ENCODE measurements around the gene MAST4. TPM values are rescaled to one million over a fixed set of nuclear protein-coding genes. Genes with fewer than 3 reads are reported as not detected.

MAST4 gene
- total RNA-seq, 2 experiments from 2014 or later, result 1.3 to 21.9 TPM

DNA sequence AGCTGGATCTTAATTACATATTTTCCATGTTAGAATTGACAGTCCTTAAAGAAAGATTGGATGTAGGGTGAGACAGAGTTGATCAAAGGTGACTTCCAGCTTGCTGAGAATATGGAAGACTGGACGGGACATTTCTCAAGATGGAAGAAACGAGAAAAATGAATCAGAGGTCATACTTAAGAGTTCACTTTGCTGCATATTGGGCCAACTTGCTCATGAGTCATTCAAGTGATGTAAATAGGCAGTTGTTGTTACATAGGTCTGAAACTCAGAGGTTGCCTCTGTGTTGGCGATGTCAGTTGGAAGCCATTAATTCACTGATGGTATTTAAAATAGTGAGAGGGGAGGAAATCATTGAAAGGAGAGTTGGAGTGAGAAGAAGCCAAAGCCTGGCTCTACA, 467.6 kb downstream of the MAST4 start:
- Histone ChIP-seq H3K79me2 (ENCODE audit: insufficient read depth, low read depth, low read length) (no peaks in the 10 kb centered on the region), H3K4me2 (ENCODE audit: low read length) (no peak overlapping the region), H3K36me3 (ENCODE audit: insufficient read depth, low read length) (no peaks in the 10 kb centered on the region), H3K9me2 (ENCODE audit: insufficient read depth, low read length) (no peaks in the 10 kb centered on the region), H2AFZ (ENCODE audit: low read length) (no peak overlapping the region), H4K20me1 (ENCODE audit: insufficient read depth, low read length) (no peaks in the 10 kb centered on the region; the same call in 1 of the 2 replicates), H3K9me3 (ENCODE audit: low read length) (no peaks in the 10 kb centered on the region), H3K4me3 (ENCODE audit: low read depth, low read length, poor library complexity, severe bottlenecking) (no peak overlapping the region), H3K27ac (ENCODE audit: low read depth, low read length, poor library complexity, severe bottlenecking) (no peak overlapping the region), H3K4me1 (ENCODE audit: insufficient read depth, low read length, poor library complexity, severe bottlenecking) (no peaks in the 10 kb centered on the region)
- no peak for DNase-seq (ENCODE audit: low spot score)
- intact Hi-C loops (cut with micrococcal nuclease; ENCODE audit: unreplicated experiment), result no loop called here
- no TSS peak for BruUV-seq (replicated peaks)
- TF ChIP-seq, protein P1, sequence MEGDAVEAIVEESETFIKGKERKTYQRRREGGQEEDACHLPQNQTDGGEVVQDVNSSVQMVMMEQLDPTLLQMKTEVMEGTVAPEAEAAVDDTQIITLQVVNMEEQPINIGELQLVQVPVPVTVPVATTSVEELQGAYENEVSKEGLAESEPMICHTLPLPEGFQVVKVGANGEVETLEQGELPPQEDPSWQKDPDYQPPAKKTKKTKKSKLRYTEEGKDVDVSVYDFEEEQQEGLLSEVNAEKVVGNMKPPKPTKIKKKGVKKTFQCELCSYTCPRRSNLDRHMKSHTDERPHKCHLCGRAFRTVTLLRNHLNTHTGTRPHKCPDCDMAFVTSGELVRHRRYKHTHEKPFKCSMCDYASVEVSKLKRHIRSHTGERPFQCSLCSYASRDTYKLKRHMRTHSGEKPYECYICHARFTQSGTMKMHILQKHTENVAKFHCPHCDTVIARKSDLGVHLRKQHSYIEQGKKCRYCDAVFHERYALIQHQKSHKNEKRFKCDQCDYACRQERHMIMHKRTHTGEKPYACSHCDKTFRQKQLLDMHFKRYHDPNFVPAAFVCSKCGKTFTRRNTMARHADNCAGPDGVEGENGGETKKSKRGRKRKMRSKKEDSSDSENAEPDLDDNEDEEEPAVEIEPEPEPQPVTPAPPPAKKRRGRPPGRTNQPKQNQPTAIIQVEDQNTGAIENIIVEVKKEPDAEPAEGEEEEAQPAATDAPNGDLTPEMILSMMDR (conservative IDR thresholded peaks at IDR 0.05; ENCODE audit: low read length), result no peak
- TF ChIP-seq EZH2phosphoT487 (IDR thresholded peaks at IDR 0.05; ENCODE audit: borderline replicate concordance, low read depth, low read length), result no peak
- ChIA-PET CTCF (ENCODE audit: unreplicated experiment) (no interaction called here), POLR2A (interaction anchor here (1.2 kb wide), 1 partner anchor 19 kb away, joined by 3 read pairs; no protein-coding TSS in a partner anchor)

DNA sequence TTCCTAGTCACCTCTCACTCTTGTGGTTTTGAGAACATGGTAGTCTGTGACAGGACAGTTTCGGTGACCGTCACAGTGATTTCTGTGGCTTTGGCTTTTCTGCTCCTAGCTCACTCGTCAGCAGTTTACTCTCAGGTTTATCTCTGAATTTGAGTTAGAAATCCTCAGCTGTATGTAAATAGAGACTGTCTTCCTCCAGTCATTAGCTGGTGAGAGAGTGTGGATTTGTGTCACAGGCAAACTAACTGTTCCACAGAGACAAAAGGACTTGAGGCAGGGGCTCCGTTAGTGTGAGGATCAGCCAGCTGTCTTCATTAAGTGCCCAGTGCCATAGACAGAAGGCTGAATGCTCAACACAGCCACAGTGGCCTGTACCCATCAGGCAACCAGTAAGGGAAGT, 469.0 kb downstream of the MAST4 start:
- ChIA-PET POLR2A (no interaction called here), CTCF (ENCODE audit: unreplicated experiment) (no interaction called here)
- Histone ChIP-seq H3K9me3 (ENCODE audit: low read length) (no peaks in the 10 kb centered on the region), H2AFZ (ENCODE audit: low read length) (no peak overlapping the region), H3K9me2 (ENCODE audit: insufficient read depth, low read length) (no peaks in the 10 kb centered on the region), H3K4me1 (ENCODE audit: insufficient read depth, low read length, poor library complexity, severe bottlenecking) (no peaks in the 10 kb centered on the region), H3K36me3 (ENCODE audit: insufficient read depth, low read length) (no peaks in the 10 kb centered on the region), H3K4me2 (ENCODE audit: low read length) (no peak overlapping the region), H4K20me1 (ENCODE audit: insufficient read depth, low read length) (no peaks in the 10 kb centered on the region), H3K27ac (ENCODE audit: low read depth, low read length, poor library complexity, severe bottlenecking) (no peak overlapping the region), H3K79me2 (ENCODE audit: insufficient read depth, low read depth, low read length) (no peaks in the 10 kb centered on the region), H3K4me3 (ENCODE audit: low read depth, low read length, poor library complexity, severe bottlenecking) (no peak overlapping the region)
- DNase-seq (ENCODE audit: low spot score), result no peak
- BruUV-seq (replicated peaks), result no TSS peak
- intact Hi-C loops (cut with micrococcal nuclease; ENCODE audit: unreplicated experiment), result no loop called here
- TF ChIP-seq, protein P1 (conservative IDR thresholded peaks at IDR 0.05; ENCODE audit: low read length), result no peak
- no peak for TF ChIP-seq EZH2phosphoT487 (IDR thresholded peaks at IDR 0.05; ENCODE audit: borderline replicate concordance, low read depth, low read length)

DNA sequence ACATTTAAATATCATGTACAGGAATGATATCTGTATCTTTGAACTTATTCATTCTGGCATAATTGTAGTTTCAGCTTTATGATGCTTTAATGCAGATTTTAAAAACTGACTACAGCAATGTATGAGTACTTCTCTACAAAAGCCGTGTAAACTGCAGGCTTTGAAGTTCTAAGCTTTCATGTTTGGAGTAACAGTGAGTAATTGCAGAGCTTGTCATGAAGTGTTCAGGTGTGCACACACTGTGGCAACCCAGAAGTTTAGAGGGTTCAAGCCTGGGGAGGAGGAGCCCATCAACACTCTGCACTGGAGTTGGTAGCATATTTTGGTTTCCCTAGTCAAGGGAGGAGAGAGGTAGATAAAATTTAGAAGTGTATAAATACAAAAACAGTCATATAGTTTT, 469.5 kb downstream of the MAST4 start:
- H2AFZ ChIP-seq (ENCODE audit: low read length), result no peak overlapping the region
- H3K4me2 ChIP-seq (ENCODE audit: low read length), result no peak overlapping the region
- BruUV-seq (replicated peaks), result no TSS peak
- H3K9me2 ChIP-seq (ENCODE audit: insufficient read depth, low read length), result no peaks in the 10 kb centered on the region
- H3K79me2 ChIP-seq (ENCODE audit: insufficient read depth, low read depth, low read length), result no peaks in the 10 kb centered on the region
- no peak for DNase-seq (ENCODE audit: low spot score)
- no peaks in the 10 kb centered on the region for H3K9me3 ChIP-seq (ENCODE audit: low read length)
- H3K4me3 ChIP-seq (ENCODE audit: low read depth, low read length, poor library complexity, severe bottlenecking), result no peak overlapping the region
- H3K4me1 ChIP-seq (ENCODE audit: insufficient read depth, low read length, poor library complexity, severe bottlenecking), result no peaks in the 10 kb centered on the region
- intact Hi-C loops (cut with micrococcal nuclease; ENCODE audit: unreplicated experiment), result no loop called here
- no peaks in the 10 kb centered on the region for H3K36me3 ChIP-seq (ENCODE audit: insufficient read depth, low read length)
- H3K27ac ChIP-seq (ENCODE audit: low read depth, low read length, poor library complexity, severe bottlenecking), result no peak overlapping the region
- ChIA-PET POLR2A (interaction anchor here (0.6 kb wide), 1 partner anchor 34 kb away, joined by 3 read pairs; no protein-coding TSS in a partner anchor), CTCF (ENCODE audit: unreplicated experiment) (no interaction called here)
- H4K20me1 ChIP-seq (ENCODE audit: insufficient read depth, low read length), result no peaks in the 10 kb centered on the region
- TF ChIP-seq, protein P1 (conservative IDR thresholded peaks at IDR 0.05; ENCODE audit: low read length), result no peak
- TF ChIP-seq EZH2phosphoT487 (IDR thresholded peaks at IDR 0.05; ENCODE audit: borderline replicate concordance, low read depth, low read length), result no peak
